BJ (cell line): ENCODE results near the gene STUB1. TPM values are rescaled to one million over a fixed set of nuclear protein-coding genes. Genes with fewer than 3 reads are reported as not detected.

Experiments used
- CTCF ChIA-PET: fragments of 350-600 bp; formaldehyde crosslinking; extraction: SDS; loops from one replicate; lab custom pipeline; 2021; ENCODE audit warnings: antibody characterized with exemption, inconsistent platforms; lab: Yijun Ruan, JAX
- POLR2A ChIA-PET: fragments of 300-600 bp; sonication (Branson Sonifier 250); formaldehyde crosslinking; extraction: SDS; loops from one replicate; lab custom pipeline; 2021; ENCODE audit warnings: antibody characterized with exemption; lab: Charles Lee
- DNase-seq: peaks from one replicate; pipeline ENCODE4 v3.0.0-alpha.2; 2011; ENCODE audit warnings: low read depth
- H3K27me3 ChIP-seq: 2 replicates; pipeline ENCODE4 v1.6.0; 2011; ENCODE audit warnings: low read length; ENCODE audit not compliant: control insufficient read depth, insufficient read depth
- H3K36me3 ChIP-seq: 2 replicates; pipeline ENCODE4 v1.5.1; 2011; ENCODE audit warnings: low read length; ENCODE audit not compliant: control insufficient read depth, insufficient read depth
- H3K4me3 ChIP-seq: 2 replicates; pipeline ENCODE4 v1.5.1; 2011; ENCODE audit warnings: low read depth, mild to moderate bottlenecking, control low read depth, low read length
- polyA plus RNA-seq: library from polyadenylated mRNA; depleted of rRNA; stranded (reverse); fragments of >200 nt; gene quantifications from 2 replicates; pipeline ENCODE4 v1.2.3, GENCODE V29; 2011
- TF ChIP-seq, protein P1 (sequence below): IDR thresholded peaks from 2 replicates; pipeline ENCODE4 v1.5.1; 2011; ENCODE audit warnings: low read depth, mild to moderate bottlenecking, control low read depth, inconsistent platforms, low read length, moderate library complexity; ENCODE audit not compliant: insufficient read depth

The STUB1 gene
- polyA plus RNA-seq, 1 experiment: 148 TPM

DNA sequence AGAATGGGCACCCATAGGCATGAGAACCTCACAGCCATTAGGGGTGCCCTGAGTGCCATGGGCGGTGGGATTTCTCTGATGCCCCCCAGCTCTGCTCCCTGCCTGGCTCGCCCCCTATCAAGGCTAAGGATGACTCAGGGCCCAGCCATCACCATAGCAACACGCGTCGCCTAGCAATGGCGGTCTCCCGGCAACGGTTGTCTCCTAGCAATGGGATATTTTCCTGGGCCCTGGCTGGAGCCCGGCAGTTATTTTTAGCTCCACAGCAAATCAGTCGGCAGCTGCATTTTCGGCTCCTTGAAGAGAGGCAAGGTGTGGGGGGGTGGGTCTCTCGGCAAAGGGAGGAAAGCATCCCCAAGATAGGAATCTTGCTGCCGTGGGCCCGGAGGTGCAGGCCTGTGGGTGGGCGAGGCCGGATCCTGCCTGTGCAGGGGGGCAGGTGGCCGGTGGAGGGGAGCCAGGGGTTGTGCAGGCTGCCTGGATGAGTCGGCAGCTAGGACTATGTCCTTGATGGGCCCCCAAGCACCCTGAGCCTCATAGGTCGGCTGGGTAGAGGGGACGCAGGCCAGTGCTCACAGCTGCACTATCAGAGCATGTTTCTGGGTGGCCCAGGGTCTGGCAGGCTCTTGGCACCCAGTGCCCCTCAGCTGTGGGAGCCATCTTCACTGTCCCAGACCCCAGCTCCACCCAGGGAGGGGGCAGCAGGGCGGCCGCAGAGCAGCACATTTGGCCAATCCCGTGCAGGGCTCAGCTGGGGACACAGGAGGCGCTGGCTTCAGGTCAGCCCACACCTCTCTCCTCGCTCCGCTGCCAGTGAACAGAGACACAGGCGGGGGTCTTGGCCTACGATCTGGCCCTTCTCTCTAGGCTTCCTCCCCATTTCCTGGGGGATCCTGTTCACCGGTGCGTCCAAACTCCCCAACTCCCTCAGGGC, 29.6 kb downstream of the STUB1 start:
- no peak overlapping the region for H3K4me3 ChIP-seq
- peaks cover 17% of the 10 kb centered on the region for H3K27me3 ChIP-seq
- POLR2A ChIA-PET: no interaction called here
- TF ChIP-seq, protein P1, sequence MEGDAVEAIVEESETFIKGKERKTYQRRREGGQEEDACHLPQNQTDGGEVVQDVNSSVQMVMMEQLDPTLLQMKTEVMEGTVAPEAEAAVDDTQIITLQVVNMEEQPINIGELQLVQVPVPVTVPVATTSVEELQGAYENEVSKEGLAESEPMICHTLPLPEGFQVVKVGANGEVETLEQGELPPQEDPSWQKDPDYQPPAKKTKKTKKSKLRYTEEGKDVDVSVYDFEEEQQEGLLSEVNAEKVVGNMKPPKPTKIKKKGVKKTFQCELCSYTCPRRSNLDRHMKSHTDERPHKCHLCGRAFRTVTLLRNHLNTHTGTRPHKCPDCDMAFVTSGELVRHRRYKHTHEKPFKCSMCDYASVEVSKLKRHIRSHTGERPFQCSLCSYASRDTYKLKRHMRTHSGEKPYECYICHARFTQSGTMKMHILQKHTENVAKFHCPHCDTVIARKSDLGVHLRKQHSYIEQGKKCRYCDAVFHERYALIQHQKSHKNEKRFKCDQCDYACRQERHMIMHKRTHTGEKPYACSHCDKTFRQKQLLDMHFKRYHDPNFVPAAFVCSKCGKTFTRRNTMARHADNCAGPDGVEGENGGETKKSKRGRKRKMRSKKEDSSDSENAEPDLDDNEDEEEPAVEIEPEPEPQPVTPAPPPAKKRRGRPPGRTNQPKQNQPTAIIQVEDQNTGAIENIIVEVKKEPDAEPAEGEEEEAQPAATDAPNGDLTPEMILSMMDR: 0 out of 2 replicates have a peak, but pooled peaks have one; percentile 5
- CTCF ChIA-PET: interaction anchor here (1.1 to 5.2 kb wide), 9 partner anchors 13 to 377 kb away, joined by 3 to 47 read pairs (median 4); partner anchors contain the start of genes CCDC78, CHTF18, JMJD8 and RPUSD1
- no peaks in the 10 kb centered on the region for H3K36me3 ChIP-seq
- no peak for DNase-seq

DNA sequence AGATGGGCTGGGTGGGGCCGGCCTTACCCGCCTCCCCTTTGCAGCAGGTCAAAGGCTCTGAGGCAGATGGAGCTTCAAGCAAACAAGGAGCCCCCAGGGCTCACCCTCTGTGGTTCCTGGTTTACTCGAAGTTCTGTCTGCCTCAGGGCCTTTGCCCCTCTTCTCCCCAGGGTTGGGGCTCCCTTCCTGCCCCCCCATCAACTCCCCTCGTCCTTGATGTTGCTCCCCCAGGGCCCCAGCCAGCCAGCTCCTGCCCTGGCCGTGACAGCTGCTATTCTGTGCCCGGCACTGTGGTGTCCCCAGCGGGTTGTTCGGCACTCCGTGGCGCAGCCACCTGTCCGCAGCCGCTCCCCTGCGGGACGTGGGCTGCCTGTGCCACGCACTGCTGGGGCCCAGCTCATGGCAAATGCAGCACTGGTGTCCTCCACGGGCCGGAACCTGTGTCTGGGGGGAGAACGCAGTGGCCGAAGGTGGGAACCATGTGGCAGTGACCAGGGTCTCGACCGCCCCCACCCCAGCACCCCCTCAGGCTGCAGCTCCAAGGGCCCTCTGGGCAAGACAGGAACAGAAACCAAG, 30.4 kb downstream of the STUB1 start:
- ChIA-PET POLR2A (no interaction called here), CTCF (interaction anchor here (0.6 to 5.2 kb wide), 12 partner anchors 12 to 391 kb away, joined by 3 to 47 read pairs (median 4); partner anchors contain the start of genes CCDC78, CHTF18, JMJD8 and RPUSD1)
- DNase-seq: no peak
- H3K36me3 ChIP-seq: no peaks in the 10 kb centered on the region
- H3K4me3 ChIP-seq: no peak overlapping the region
- peaks cover 17% of the 10 kb centered on the region for H3K27me3 ChIP-seq
- TF ChIP-seq, protein P1: no peak

DNA sequence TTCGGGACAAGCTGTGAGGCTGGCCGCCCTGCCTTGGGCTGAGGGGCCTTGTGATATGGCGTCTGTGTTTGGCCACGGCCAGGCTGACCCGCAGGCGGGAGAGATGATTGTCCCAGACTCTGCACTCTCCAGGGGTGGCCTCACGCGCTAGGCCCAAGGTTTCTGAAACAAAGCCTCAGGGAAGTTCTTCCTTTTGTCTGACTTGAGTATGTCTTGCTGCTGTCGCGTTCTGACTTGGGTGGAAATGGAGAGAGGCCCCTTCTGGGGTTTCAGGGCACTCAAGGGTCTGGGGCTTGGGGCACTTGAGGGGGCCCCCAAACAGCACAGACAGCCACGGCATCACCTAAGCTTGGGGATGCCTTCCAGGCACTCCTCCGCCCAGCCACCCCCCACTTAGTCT, 30.9 kb downstream of the STUB1 start:
- TF ChIP-seq, protein P1: no peak
- ChIA-PET POLR2A (no interaction called here), CTCF (interaction anchor here (0.6 to 5.2 kb wide), 10 partner anchors 12 to 390 kb away, joined by 3 to 47 read pairs (median 4); partner anchors contain the start of genes CCDC78, CHTF18 and RPUSD1)
- no peaks in the 10 kb centered on the region for H3K36me3 ChIP-seq
- H3K27me3 ChIP-seq: peaks cover 17% of the 10 kb centered on the region
- no peak for DNase-seq
- H3K4me3 ChIP-seq: no peak overlapping the region

DNA sequence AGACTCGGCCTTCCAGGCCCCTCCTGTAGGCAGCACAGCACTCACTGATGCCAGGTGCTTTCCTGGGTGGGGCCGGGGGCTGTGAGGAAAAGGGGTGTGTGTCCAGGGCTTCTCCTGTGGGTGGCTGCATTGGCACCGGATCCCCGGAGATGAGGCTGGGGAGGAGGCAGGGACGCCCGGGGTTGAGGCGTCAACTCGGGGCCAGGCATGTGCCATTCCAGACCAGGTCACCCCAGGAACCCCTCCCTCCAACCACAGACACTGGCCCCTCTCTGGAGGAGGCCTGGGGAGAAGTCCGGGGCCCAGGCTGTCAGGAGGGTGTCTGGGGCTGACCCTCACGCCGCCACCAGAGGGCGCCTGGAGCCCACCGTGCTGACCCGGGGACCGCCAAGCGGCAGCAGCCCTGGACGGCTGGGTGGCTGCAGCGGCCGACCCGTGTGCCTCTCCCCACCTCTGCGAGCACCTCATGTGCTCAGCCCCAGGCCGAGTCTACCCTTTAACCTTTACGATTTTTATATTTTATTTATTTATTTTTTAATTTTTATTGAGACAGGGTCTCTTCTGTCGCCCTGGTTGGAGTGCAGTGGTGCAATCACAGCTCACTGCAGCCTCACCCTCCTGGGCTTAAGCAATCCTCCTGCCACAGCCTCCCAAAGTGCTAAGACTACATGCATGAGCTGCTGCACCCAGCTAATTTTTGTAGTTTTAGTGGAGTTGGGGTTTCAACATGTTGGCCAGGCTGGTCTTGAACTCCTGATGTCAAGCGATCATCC, 31.5 kb downstream of the STUB1 start:
- H3K36me3 ChIP-seq: no peaks in the 10 kb centered on the region
- H3K4me3 ChIP-seq: no peak overlapping the region
- peaks cover 14% of the 10 kb centered on the region for H3K27me3 ChIP-seq
- TF ChIP-seq, protein P1: peak; percentile 93
- ChIA-PET POLR2A (no interaction called here), CTCF (interaction anchor here (0.6 to 5.5 kb wide), 35 partner anchors 8 to 494 kb away, joined by 3 to 120 read pairs (median 4); partner anchors contain the start of genes ANTKMT, CCDC78, CHTF18 and HAGHL)
- DNase-seq: no peak
